Choroid plexus epithelial cell (primary cell): ENCODE measurements around the gene ITK.
A peak's percentile ranks its signal among the peaks of the same experiment; 100 is the strongest.
"Not testable (repeated sequence)": the region's sequence is repeated elsewhere in the genome, so short reads cannot be mapped to it uniquely, and the experiment has no call there.

ENCODE experiments used
- DNase-seq: peaks from one replicate; pipeline ENCODE4 v3.0.0-alpha.2; 2010; ENCODE audit warnings: low read depth
- H3K4me3 ChIP-seq: 2 replicates; pipeline ENCODE4 v1.5.1; 2011; ENCODE audit warnings: low read depth, mild to moderate bottlenecking, control low read depth, low read length, moderate library complexity
- CTCF ChIP-seq: conservative IDR thresholded peaks from 2 replicates; pipeline ENCODE4 v1.5.1; 2011; ENCODE audit warnings: low read depth, mild to moderate bottlenecking, control low read depth, inconsistent platforms, low read length, moderate library complexity

The ITK gene

GRCh38 chr5:157196045-157196444 lies 15.4 kb downstream of the ITK start:
- no peak for DNase-seq
- H3K4me3 ChIP-seq = no peak overlapping the region
- TF ChIP-seq CTCF = no peak

GRCh38 chr5:157197086-157197485 lies 16.4 kb downstream of the ITK start:
- H3K4me3 ChIP-seq = no peak overlapping the region
- no peak for DNase-seq

GRCh38 chr5:157198277-157198986 lies 17.8 kb downstream of the ITK start:
- no peak for TF ChIP-seq CTCF
- H3K4me3 ChIP-seq = no peak overlapping the region
- no peak for DNase-seq

More at GRCh38 chr5:157197086-157197485, 16.4 kb downstream of the ITK start:
- TF ChIP-seq CTCF = no peak

GRCh38 chr5:157201857-157202256 lies 21.2 kb downstream of the ITK start:
- TF ChIP-seq CTCF = no peak
- H3K4me3 ChIP-seq = no peak overlapping the region
- no peak for DNase-seq

- no peak overlapping the region for H3K4me3 ChIP-seq
- no peak for DNase-seq
- no peak for TF ChIP-seq CTCF
Observed at GRCh38 chr5:157203417-157203816, 22.8 kb downstream of the ITK start.

- no peak for DNase-seq
- no peak for TF ChIP-seq CTCF
- no peak overlapping the region for H3K4me3 ChIP-seq
Observed at GRCh38 chr5:157204765-157205164, 24.1 kb downstream of the ITK start.

- no peak overlapping the region for H3K4me3 ChIP-seq
- no peak for DNase-seq
- no peak for TF ChIP-seq CTCF
Observed at GRCh38 chr5:157205708-157206107, 25.1 kb downstream of the ITK start.

GRCh38 chr5:157210652-157211051 lies 30.0 kb downstream of the ITK start:
- peak; percentile 39 for DNase-seq
- not testable (repeated sequence) for H3K4me3 ChIP-seq
